ENCODE measurements around the gene EFNB1. TPM values are rescaled to one million over a fixed set of nuclear protein-coding genes. Genes with fewer than 3 reads are reported as not detected.
A peak's percentile ranks its signal among the peaks of the same experiment; 100 is the strongest.

Gene EFNB1
- total RNA-seq, 4 donors from 2014 or later, result 17.5 to 36.0 (median 28.5) TPM

- no peaks in the 10 kb centered on the region for H3K27me3 ChIP-seq
- WGBS, 2 donors (ENCODE audit: low coverage in 1 of 2), result 0 to 17% methylated on average over 1 to 2 of the region's 7 CpGs
- no peaks in the 10 kb centered on the region for H3K36me3 ChIP-seq
- no peaks in the 10 kb centered on the region for H3K9me3 ChIP-seq
- ATAC-seq, result no peak
- H3K4me1 ChIP-seq, result peaks cover 0 to 51% (median 10%) of the 10 kb centered on the region in 3 donors
- TF ChIP-seq EP300 (IDR thresholded peaks at IDR 0.05), result no peak
- TF ChIP-seq, protein P1, sequence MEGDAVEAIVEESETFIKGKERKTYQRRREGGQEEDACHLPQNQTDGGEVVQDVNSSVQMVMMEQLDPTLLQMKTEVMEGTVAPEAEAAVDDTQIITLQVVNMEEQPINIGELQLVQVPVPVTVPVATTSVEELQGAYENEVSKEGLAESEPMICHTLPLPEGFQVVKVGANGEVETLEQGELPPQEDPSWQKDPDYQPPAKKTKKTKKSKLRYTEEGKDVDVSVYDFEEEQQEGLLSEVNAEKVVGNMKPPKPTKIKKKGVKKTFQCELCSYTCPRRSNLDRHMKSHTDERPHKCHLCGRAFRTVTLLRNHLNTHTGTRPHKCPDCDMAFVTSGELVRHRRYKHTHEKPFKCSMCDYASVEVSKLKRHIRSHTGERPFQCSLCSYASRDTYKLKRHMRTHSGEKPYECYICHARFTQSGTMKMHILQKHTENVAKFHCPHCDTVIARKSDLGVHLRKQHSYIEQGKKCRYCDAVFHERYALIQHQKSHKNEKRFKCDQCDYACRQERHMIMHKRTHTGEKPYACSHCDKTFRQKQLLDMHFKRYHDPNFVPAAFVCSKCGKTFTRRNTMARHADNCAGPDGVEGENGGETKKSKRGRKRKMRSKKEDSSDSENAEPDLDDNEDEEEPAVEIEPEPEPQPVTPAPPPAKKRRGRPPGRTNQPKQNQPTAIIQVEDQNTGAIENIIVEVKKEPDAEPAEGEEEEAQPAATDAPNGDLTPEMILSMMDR (IDR thresholded peaks at IDR 0.05), result no peak
- no peak for TF ChIP-seq POLR2A (IDR thresholded peaks at IDR 0.05)
- no peak for TF ChIP-seq POLR2AphosphoS5 (IDR thresholded peaks at IDR 0.05)
- H3K27ac ChIP-seq, result peak overlapping the region in 3 of 4 donors; percentile 50 to 86 (median 84)
- peak overlapping the region; percentile 75 to 94 for H3K4me3 ChIP-seq
Measured at GRCh38 chrX:68831405-68832100, 2.7 kb downstream of the EFNB1 start.

DNA sequence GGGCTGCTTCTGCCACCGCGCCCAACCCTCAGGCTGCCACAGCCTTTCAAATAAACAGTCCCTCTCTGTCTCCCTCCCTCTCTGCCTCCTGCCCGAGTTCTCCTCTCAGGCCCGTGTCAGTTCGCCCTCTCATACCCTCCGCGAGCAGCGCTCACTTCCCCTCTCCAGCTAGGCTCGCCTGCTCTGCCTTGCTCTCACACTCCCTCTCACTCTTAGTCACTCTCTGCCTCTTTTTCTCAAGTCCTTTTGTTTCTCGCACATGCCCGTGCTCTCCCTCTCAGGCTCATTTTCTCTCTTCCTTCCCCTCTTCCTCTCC lies 3.2 kb downstream of the EFNB1 start:
- no peaks in the 10 kb centered on the region for H3K9me3 ChIP-seq
- H3K4me1 ChIP-seq, result peaks cover 0 to 51% (median 10%) of the 10 kb centered on the region in 3 donors
- no peak for ATAC-seq
- H3K27me3 ChIP-seq, result no peaks in the 10 kb centered on the region
- peak; percentile 12 for TF ChIP-seq POLR2AphosphoS5 (IDR thresholded peaks at IDR 0.05)
- TF ChIP-seq, protein P1 (IDR thresholded peaks at IDR 0.05), result no peak
- no peaks in the 10 kb centered on the region for H3K36me3 ChIP-seq
- WGBS, 2 donors (ENCODE audit: low coverage in 1 of 2), result 0 to 24% methylated on average over 7 to 10 of the region's 11 CpGs
- peak overlapping the region in 3 of 4 donors; percentile 50 to 86 (median 84) for H3K27ac ChIP-seq
- H3K4me3 ChIP-seq, result peak overlapping the region; percentile 75 to 94

GRCh38 chrX:68832516-68833447 lies 4.0 kb downstream of the EFNB1 start:
- H3K36me3 ChIP-seq, result no peaks in the 10 kb centered on the region
- no peaks in the 10 kb centered on the region for H3K9me3 ChIP-seq
- peak overlapping the region in 1 of 2 donors; percentile 75 for H3K4me3 ChIP-seq
- TF ChIP-seq, protein P1 (IDR thresholded peaks at IDR 0.05), result no peak
- no peak for TF ChIP-seq EP300 (IDR thresholded peaks at IDR 0.05)
- TF ChIP-seq POLR2A (IDR thresholded peaks at IDR 0.05), result no peak
- TF ChIP-seq POLR2AphosphoS5 (IDR thresholded peaks at IDR 0.05), result no peak
- H3K27ac ChIP-seq, result peak overlapping the region in 2 of 4 donors; percentile 84 to 86
- no peak for ATAC-seq
- H3K4me1 ChIP-seq, result peaks cover 0 to 48% (median 10%) of the 10 kb centered on the region in 3 donors
- no CpG with 5 or more reads among the region's 12 CpGs for WGBS, 2 donors (ENCODE audit: low coverage in 1 of 2)
- H3K27me3 ChIP-seq, result no peaks in the 10 kb centered on the region

DNA sequence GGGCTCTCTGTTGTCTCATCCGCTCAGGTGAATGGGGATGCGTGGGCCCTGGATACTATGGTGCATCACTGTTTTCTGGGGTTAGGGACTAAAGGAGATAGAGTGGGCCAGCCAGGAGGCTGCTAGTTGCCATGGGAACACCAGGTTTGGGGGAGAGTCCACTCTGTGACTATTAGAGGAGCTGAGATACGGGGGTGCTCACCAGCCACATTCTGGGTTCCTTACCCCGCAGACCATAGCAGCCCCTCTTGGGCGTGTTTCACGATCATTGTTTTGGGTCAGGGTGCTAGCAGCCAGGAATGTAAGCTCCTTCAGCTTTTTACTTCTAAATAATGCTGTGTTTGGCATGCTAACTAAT lies 4.6 kb downstream of the EFNB1 start:
- Histone ChIP-seq H3K27me3 (no peaks in the 10 kb centered on the region), H3K9me3 (no peaks in the 10 kb centered on the region), H3K4me3 (no peak overlapping the region), H3K4me1 (peaks cover 0 to 41% (median 8%) of the 10 kb centered on the region in 3 donors), H3K36me3 (peaks cover 0 to under 1% of the 10 kb centered on the region in 2 donors), H3K27ac (peak overlapping the region in 1 of 4 donors; percentile 84)
- ATAC-seq, result no peak
- no peak for TF ChIP-seq POLR2A (IDR thresholded peaks at IDR 0.05)
- no peak for TF ChIP-seq POLR2AphosphoS5 (IDR thresholded peaks at IDR 0.05)
- no peak for TF ChIP-seq EP300 (IDR thresholded peaks at IDR 0.05)
- TF ChIP-seq, protein P1 (IDR thresholded peaks at IDR 0.05), result no peak
- 81% methylated on average over 4 of the region's 6 CpGs; no CpG with 5 or more reads in 1 of the 2 donors for WGBS, 2 donors (ENCODE audit: low coverage in 1 of 2)

Data from gastroesophageal sphincter (tissue), 4 donors.